Type B pancreatic cell (in vitro differentiated cells): ENCODE data around the gene SAMHD1. TPM values are rescaled to one million over a fixed set of nuclear protein-coding genes. Genes with fewer than 3 reads are reported as not detected.

Source experiments
- DNase-seq: peaks from one replicate; pipeline ENCODE4 v3.0.0; 2021; ENCODE audit warnings: mixed read lengths; ENCODE audit not compliant: unreplicated experiment; ENCODE audit errors: extremely low spot score
- H3K27ac Mint-ChIP-seq: 2 replicates; pipeline ENCODE4 v1.8.0; 2021; ENCODE audit warnings: mild to moderate bottlenecking, mixed read lengths
- H3K27me3 Mint-ChIP-seq: 2 replicates; pipeline ENCODE4 v1.8.0; 2021; ENCODE audit warnings: mixed read lengths
- H3K36me3 Mint-ChIP-seq: 2 replicates; pipeline ENCODE4 v1.8.0; 2021; ENCODE audit warnings: mixed read lengths
- H3K4me1 Mint-ChIP-seq: one replicate; pipeline ENCODE4 v1.8.0; 2021; ENCODE audit warnings: mixed read lengths; ENCODE audit not compliant: unreplicated experiment
- H3K4me3 Mint-ChIP-seq: 2 replicates; pipeline ENCODE4 v1.8.0; 2021; ENCODE audit warnings: mild to moderate bottlenecking, mixed read lengths
- H3K9me3 Mint-ChIP-seq: 2 replicates; pipeline ENCODE4 v1.8.0; 2021; ENCODE audit warnings: mixed read lengths
- total RNA-seq: library from RNA; stranded (reverse); gene quantifications from 2 replicates; pipeline ENCODE4 v1.2.1, GENCODE V29; 2021; ENCODE audit warnings: low replicate concordance
- TF ChIP-seq, protein P1 (sequence below): fragments of 200-600 bp; sonication (generic); conservative IDR thresholded peaks from 2 replicates; pipeline ENCODE4 v1.5.0; 2021; ENCODE audit warnings: antibody characterized with exemption, mild to moderate bottlenecking

Gene SAMHD1
- total RNA-seq, 1 donor from 2014 or later = 33.4 TPM

DNA sequence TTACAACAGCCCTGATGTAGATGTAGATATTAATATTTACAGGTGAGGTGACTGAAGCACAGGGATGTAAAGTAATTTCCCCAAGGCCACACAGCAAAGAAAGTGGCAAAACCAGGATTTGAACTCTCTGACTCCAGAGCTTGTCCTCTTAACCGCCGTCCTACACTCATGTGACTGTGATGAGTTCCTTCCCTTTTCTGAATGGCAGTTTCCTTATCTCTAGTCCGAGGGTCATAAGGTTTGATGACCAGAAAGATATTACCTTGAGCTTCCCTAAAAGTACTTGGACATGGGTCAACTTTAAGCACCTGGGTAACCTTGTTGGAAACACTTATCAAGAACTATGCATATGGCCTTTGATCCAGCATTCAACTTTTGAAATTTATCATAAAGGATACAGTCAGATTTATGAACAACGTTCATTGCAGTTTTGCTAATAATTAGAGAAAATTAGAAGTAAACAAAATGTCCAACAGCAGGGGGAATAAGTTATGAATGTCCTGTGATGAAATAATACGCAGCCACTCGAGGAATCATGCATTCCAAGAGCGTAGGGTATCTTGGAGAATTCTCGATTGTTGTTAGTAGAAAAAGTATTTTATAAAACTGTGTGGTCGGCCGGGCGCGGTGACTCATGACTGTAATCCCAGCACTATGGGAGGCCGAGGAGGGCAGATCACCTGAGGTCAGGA lies 77.9 kb downstream of the SAMHD1 start:
- Mint-ChIP-seq H3K27ac (no peak overlapping the region), H3K4me1 (no peaks in the 10 kb centered on the region), H3K27me3 (no peaks in the 10 kb centered on the region), H3K4me3 (no peak overlapping the region), H3K36me3 (no peaks in the 10 kb centered on the region), H3K9me3 (no peaks in the 10 kb centered on the region)
- no peak for DNase-seq
- TF ChIP-seq, protein P1, sequence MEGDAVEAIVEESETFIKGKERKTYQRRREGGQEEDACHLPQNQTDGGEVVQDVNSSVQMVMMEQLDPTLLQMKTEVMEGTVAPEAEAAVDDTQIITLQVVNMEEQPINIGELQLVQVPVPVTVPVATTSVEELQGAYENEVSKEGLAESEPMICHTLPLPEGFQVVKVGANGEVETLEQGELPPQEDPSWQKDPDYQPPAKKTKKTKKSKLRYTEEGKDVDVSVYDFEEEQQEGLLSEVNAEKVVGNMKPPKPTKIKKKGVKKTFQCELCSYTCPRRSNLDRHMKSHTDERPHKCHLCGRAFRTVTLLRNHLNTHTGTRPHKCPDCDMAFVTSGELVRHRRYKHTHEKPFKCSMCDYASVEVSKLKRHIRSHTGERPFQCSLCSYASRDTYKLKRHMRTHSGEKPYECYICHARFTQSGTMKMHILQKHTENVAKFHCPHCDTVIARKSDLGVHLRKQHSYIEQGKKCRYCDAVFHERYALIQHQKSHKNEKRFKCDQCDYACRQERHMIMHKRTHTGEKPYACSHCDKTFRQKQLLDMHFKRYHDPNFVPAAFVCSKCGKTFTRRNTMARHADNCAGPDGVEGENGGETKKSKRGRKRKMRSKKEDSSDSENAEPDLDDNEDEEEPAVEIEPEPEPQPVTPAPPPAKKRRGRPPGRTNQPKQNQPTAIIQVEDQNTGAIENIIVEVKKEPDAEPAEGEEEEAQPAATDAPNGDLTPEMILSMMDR = no peak

DNA sequence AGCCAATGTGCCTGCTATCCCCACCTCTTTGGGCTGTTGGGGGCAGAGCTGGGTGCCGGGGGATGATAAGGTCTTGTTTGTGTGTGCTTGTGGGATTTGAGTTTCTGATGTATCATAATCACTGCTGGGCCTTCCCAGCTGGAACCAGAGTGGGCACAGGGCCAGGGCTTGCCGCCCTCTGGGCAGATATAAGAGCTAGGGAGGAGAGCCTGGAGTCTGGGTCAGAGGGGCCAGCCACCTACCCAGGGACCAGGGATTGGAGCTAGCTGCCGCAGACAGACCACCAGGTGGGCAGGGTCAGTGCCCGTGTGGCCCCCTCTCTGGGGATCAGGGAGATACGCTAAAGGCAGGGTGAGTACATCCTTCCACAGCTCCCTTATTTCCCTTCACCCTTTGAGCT lies 78.7 kb downstream of the SAMHD1 start:
- DNase-seq = no peak
- Mint-ChIP-seq H3K27ac (no peak overlapping the region), H3K36me3 (no peaks in the 10 kb centered on the region), H3K27me3 (no peaks in the 10 kb centered on the region), H3K4me3 (no peak overlapping the region), H3K9me3 (no peaks in the 10 kb centered on the region), H3K4me1 (no peaks in the 10 kb centered on the region)
- TF ChIP-seq, protein P1 = no peak

DNA sequence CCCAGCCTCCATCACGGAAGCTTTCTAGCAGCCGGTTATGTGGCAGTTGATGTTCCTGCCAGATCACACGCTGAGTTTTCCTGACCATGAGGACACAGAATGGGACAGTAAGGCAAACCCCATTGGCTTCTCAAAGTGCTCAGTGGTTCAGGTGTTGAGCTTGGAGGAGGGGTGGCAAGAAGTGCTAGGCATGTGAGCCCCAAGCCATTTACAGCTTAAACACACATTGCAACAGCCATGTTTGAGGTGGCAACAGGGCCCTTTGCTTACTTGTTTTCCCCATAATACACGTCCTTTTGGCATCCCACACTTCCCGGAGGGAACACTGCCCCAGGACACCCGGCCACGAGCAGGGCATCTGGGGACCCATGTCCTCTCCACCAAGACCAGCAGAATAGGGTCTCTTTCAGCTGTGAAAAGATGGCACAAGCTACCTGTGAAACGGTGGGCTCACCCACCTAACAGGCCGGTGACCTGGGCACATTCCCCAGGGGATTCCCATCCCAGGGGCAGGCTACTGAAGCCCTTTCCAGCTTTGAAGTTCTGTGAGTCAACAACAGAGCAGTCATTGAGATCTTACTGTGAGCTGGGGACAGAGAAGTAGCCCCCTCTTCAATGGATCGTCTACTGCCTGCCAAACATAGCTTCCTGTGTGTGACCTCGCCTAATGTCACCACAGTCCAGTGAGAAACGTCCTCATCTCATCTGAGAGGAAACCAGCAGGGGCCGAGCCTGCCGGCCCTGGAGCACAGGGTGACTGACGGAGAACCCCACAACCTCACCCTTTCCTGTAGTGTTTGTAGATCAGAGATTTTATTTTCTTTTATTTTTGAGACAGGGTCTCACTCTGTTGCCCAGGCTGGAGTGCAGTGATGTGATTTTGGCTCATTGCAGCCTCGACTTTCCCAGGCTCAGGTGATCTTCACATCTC lies 79.6 kb downstream of the SAMHD1 start:
- Mint-ChIP-seq H3K36me3 (no peaks in the 10 kb centered on the region), H3K4me3 (no peak overlapping the region), H3K27me3 (no peaks in the 10 kb centered on the region), H3K27ac (no peak overlapping the region), H3K4me1 (no peaks in the 10 kb centered on the region), H3K9me3 (no peaks in the 10 kb centered on the region)
- TF ChIP-seq, protein P1 = no peak
- DNase-seq = no peak

DNA sequence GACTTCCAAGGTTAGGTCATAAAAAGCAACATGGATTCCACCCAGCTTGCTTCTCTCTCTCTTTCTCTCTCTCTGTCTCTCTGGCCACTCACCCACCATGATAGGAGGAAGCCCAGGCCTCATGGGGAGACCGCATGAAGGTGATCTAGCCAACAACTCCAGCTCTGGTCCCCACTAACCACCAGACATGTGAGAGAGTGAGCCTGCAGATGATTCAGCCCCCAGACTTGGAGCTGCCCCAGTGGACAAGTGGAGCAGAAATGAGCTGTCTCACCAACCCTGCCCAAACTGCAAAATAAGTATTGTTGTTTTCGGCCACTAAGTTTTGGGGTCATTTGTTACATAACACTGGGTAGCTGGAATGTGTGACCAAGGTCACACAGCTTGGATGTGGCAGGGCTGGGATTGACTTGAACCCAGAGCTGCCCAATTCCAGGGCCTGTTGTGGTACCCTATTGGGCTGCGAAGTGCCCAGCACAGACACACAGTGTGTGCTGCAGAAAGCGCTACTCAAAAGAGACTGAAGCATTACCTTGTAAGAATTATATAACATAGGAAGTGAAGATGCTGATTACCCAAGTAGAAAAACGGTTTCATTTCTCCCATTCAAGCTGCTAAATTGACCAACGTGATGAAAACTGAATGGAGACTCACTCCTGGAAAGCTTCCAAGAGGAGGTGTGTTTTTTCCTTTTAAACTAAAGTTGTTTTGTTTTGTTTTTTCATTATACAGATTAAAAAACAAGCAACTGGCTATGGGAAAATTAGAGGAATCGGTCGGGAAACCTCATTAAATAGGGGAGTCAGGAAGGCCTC lies 84.6 kb downstream of the SAMHD1 start:
- no peak for DNase-seq
- peak overlapping the region; percentile 9 for H3K27ac Mint-ChIP-seq
- TF ChIP-seq, protein P1 = no peak

DNA sequence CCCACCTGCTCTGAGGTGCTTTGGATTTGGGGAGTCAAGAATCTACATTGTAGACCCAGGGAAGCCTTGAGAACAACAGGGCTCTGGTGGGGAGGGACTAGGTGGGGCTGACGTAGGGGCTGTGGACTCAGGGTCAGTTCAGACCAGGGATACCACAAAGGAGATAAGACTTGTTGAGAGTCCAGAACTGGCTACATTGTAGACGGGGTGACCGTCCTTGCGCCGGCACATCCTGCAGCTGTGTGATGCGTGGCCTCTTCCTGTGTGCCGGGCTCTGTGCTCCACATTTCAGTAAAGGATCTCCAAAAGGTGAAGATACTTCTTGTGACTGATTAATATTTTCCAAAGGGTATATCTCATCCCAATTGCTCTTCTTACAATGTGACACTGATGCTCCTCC lies 85.3 kb downstream of the SAMHD1 start:
- no peaks in the 10 kb centered on the region for H3K9me3 Mint-ChIP-seq
- H3K27ac Mint-ChIP-seq = peak overlapping the region; percentile 59
- no peaks in the 10 kb centered on the region for H3K36me3 Mint-ChIP-seq
- TF ChIP-seq, protein P1 = no peak
- H3K4me1 Mint-ChIP-seq = peaks cover 3% of the 10 kb centered on the region
- DNase-seq = no peak
- H3K4me3 Mint-ChIP-seq = peak overlapping the region; percentile 74
- no peaks in the 10 kb centered on the region for H3K27me3 Mint-ChIP-seq

More for the DNA sequence above, 84.6 kb downstream of the SAMHD1 start:
- Mint-ChIP-seq H3K36me3 (no peaks in the 10 kb centered on the region), H3K4me1 (peaks cover 3% of the 10 kb centered on the region), H3K9me3 (no peaks in the 10 kb centered on the region), H3K27me3 (no peaks in the 10 kb centered on the region), H3K4me3 (peak overlapping the region; percentile 74)
